Loucy (cell line): Measurements from ENCODE around the gene DSCAM.

Source experiments
- H2AFZ ChIP-seq: fragments of 200-600 bp; sonication (generic); 2 replicates; pipeline ENCODE4 v1.6.0; 2016; ENCODE audit warnings: antibody characterized with exemption, mild to moderate bottlenecking, low read length, moderate library complexity
- H3F3A ChIP-seq: fragments of 200-600 bp; 2 replicates; pipeline ENCODE4 v1.6.0; 2016; ENCODE audit warnings: antibody characterized with exemption, low read depth, mild to moderate bottlenecking
- H3K27me3 ChIP-seq: fragments of 200-600 bp; sonication (generic); 2 replicates; pipeline ENCODE4 v1.6.1; 2014; ENCODE audit warnings: low read length, mild to moderate bottlenecking; ENCODE audit not compliant: insufficient read depth, poor library complexity, severe bottlenecking
- H3K36me3 ChIP-seq: fragments of 200-600 bp; sonication (generic); 2 replicates; pipeline ENCODE4 v1.6.1; 2016; ENCODE audit warnings: low read length; ENCODE audit not compliant: insufficient read depth
- H3K4me1 ChIP-seq: fragments of 200-600 bp; sonication (generic); 2 replicates; pipeline ENCODE4 v1.5.1; 2014; ENCODE audit warnings: low read length, mild to moderate bottlenecking; ENCODE audit not compliant: insufficient read depth, poor library complexity, severe bottlenecking
- H3K4me2 ChIP-seq: fragments of 200-600 bp; sonication (generic); 2 replicates; pipeline ENCODE4 v1.6.0; 2014; ENCODE audit warnings: antibody characterized with exemption, low read length, low read depth, mild to moderate bottlenecking; ENCODE audit not compliant: poor library complexity, severe bottlenecking
- H3K4me3 ChIP-seq: fragments of 200-600 bp; sonication (generic); 2 replicates; pipeline ENCODE4 v1.5.1; 2014; ENCODE audit warnings: low read length, mild to moderate bottlenecking, mixed read lengths; ENCODE audit not compliant: poor library complexity, severe bottlenecking
- H3K79me2 ChIP-seq: fragments of 200-600 bp; sonication (generic); 2 replicates; pipeline ENCODE4 v1.6.1; 2014; ENCODE audit warnings: low read length; ENCODE audit not compliant: insufficient read depth
- H3K9ac ChIP-seq: fragments of 200-600 bp; sonication (generic); 2 replicates; pipeline ENCODE4 v1.6.0; 2014; ENCODE audit warnings: mild to moderate bottlenecking, low read depth, low read length, moderate library complexity; ENCODE audit not compliant: poor library complexity, severe bottlenecking
- H3K9me2 ChIP-seq: fragments of 200-600 bp; sonication (generic); replicated peaks from 2 replicates; pipeline ENCODE4 v1.6.1; 2016; ENCODE audit warnings: low read depth, low read length, mixed read lengths
- H3K9me3 ChIP-seq: fragments of 200-600 bp; sonication (generic); 2 replicates; pipeline ENCODE4 v1.6.1; 2014; ENCODE audit warnings: mild to moderate bottlenecking, antibody characterized with exemption, low read length, low read depth; ENCODE audit not compliant: insufficient read depth
- H4K20me1 ChIP-seq: fragments of 200-600 bp; sonication (generic); 2 replicates; pipeline ENCODE4 v1.6.0; 2014; ENCODE audit warnings: antibody characterized with exemption, low read length, mild to moderate bottlenecking; ENCODE audit not compliant: insufficient read depth, poor library complexity, severe bottlenecking
- CTCF ChIP-seq: fragments of 200-600 bp; sonication (generic); conservative IDR thresholded peaks from 2 replicates; pipeline ENCODE4 v1.5.1; 2014; ENCODE audit warnings: mild to moderate bottlenecking, antibody characterized with exemption, low read length
- EZH2phosphoT487 ChIP-seq: fragments of 200-600 bp; IDR thresholded peaks from 2 replicates; pipeline ENCODE4 v1.6.1; 2018; ENCODE audit warnings: antibody characterized with exemption, mild to moderate bottlenecking, moderate library complexity, borderline replicate concordance

The DSCAM gene

GRCh38 chr21:40128891-40129290 lies 718.1 kb downstream of the DSCAM start:
- Histone ChIP-seq H3K4me1 (no peaks in the 10 kb centered on the region), H3K9me2 (no peaks in the 10 kb centered on the region), H3K79me2 (no peaks in the 10 kb centered on the region), H4K20me1 (no peaks in the 10 kb centered on the region), H3K4me3 (no peak overlapping the region), H2AFZ (no peak overlapping the region), H3K36me3 (no peaks in the 10 kb centered on the region), H3K9me3 (no peaks in the 10 kb centered on the region; the same call in 1 of the 2 replicates), H3K9ac (no peak overlapping the region), H3F3A (no peaks in the 10 kb centered on the region), H3K4me2 (no peak overlapping the region), H3K27me3 (no peaks in the 10 kb centered on the region)
- TF ChIP-seq CTCF (no peak), EZH2phosphoT487 (no peak)

GRCh38 chr21:40120940-40121575 lies 725.9 kb downstream of the DSCAM start:
- Histone ChIP-seq H3K4me2 (no peak overlapping the region), H3K79me2 (no peaks in the 10 kb centered on the region), H3F3A (no peaks in the 10 kb centered on the region), H3K4me3 (no peak overlapping the region), H3K36me3 (no peaks in the 10 kb centered on the region), H4K20me1 (no peaks in the 10 kb centered on the region), H3K27me3 (no peaks in the 10 kb centered on the region), H3K9me3 (no peaks in the 10 kb centered on the region), H2AFZ (no peak overlapping the region), H3K9ac (no peak overlapping the region), H3K9me2 (no peaks in the 10 kb centered on the region), H3K4me1 (no peaks in the 10 kb centered on the region)
- TF ChIP-seq EZH2phosphoT487 (no peak), CTCF (peak; percentile 83)

- no peaks in the 10 kb centered on the region for H4K20me1 ChIP-seq
- no peak overlapping the region for H3K4me2 ChIP-seq
- no peaks in the 10 kb centered on the region for H3K9me3 ChIP-seq
- no peaks in the 10 kb centered on the region for H3K9me2 ChIP-seq
- no peak overlapping the region for H2AFZ ChIP-seq
- no peaks in the 10 kb centered on the region for H3K27me3 ChIP-seq
- no peaks in the 10 kb centered on the region for H3K4me1 ChIP-seq
- TF ChIP-seq CTCF (no peak), EZH2phosphoT487 (no peak)
- H3F3A ChIP-seq = no peaks in the 10 kb centered on the region
- no peak overlapping the region for H3K4me3 ChIP-seq
- no peaks in the 10 kb centered on the region for H3K36me3 ChIP-seq
- no peaks in the 10 kb centered on the region for H3K79me2 ChIP-seq
- no peak overlapping the region for H3K9ac ChIP-seq
Measured at GRCh38 chr21:40118527-40118926, 728.4 kb downstream of the DSCAM start.
